K562 (cell line): Measurements from ENCODE around the gene CLCNKB. TPM values are rescaled to one million over a fixed set of nuclear protein-coding genes. Genes with fewer than 3 reads are reported as not detected.
A peak's percentile ranks its signal among the peaks of the same experiment; 100 is the strongest.

ENCODE experiments used
- BDP1 ChIP-seq: IDR thresholded peaks from 3 replicates; pipeline ENCODE4 v1.6.1; 2011; ENCODE audit not compliant: insufficient read length, insufficient read depth
- BRD4 ChIP-seq: fragments of 200-600 bp; sonication (generic); IDR thresholded peaks from 2 replicates; pipeline ENCODE4 v1.6.1; 2017; ENCODE audit warnings: inconsistent platforms
- CREB1 ChIP-seq, 2 experiments: sonication (generic) in 1 of 2; formaldehyde crosslinking in 1 of 2; IDR thresholded peaks; 2 replicates each; pipeline versions ENCODE4 v1.6.1 to v1.8.0; 2012 to 2022; ENCODE audit warnings: inconsistent platforms in 1 of 2, mild to moderate bottlenecking in 1 of 2, missing genetic modification reagents in 1 of 2, moderate library complexity in 1 of 2
- CTCFL ChIP-seq: IDR thresholded peaks from 2 replicates; pipeline ENCODE4 v1.6.1; 2011; ENCODE audit warnings: borderline replicate concordance, low read depth, mild to moderate bottlenecking, moderate library complexity, low read length; ENCODE audit not compliant: insufficient read depth, poor library complexity, severe bottlenecking
- FOXM1 ChIP-seq, 2 experiments: fragments of 450-650 bp in 1 of 2; sonication (generic) in 1 of 2; formaldehyde crosslinking in 1 of 2; IDR thresholded peaks; 2 replicates each; pipeline versions ENCODE4 v1.6.1 to v1.9.0; 2017 to 2022; ENCODE audit warnings: low read depth in 2 of 2, mild to moderate bottlenecking in 2 of 2, missing genetic modification reagents in 1 of 2, moderate library complexity in 1 of 2
- HNRNPH1 ChIP-seq: fragments of 200-400 bp; formaldehyde crosslinking; optimal IDR thresholded peaks from 2 replicates; pipeline ENCODE3; 2017; ENCODE audit warnings: low read depth, mild to moderate bottlenecking, low read length, moderate library complexity
- MAZ ChIP-seq, 2 experiments: fragments of 450-650 bp in 1 of 2; sonication (generic) in 1 of 2; formaldehyde crosslinking; IDR thresholded peaks in 1 of 2; conservative IDR thresholded peaks in 1 of 2; 2 replicates each; pipeline versions ENCODE4 v1.4.0 to v1.5.0; 2020; ENCODE audit warnings: mild to moderate bottlenecking in 1 of 2, missing genetic modification reagents in 1 of 2
- NONO ChIP-seq, 2 experiments: fragments of 200-400 bp in 1 of 2; fragments of 450-650 bp in 1 of 2; formaldehyde crosslinking in 1 of 2; IDR thresholded peaks; 2 replicates each; pipeline ENCODE4 v1.6.1; 2017; ENCODE audit warnings: low read depth in 2 of 2, mild to moderate bottlenecking in 2 of 2, moderate library complexity in 2 of 2, low read length in 1 of 2
- NR2C2 ChIP-seq, 2 experiments: fragments of 200-800 bp in 1 of 2; sonication (Bioruptor generic) in 1 of 2; sonication (generic) in 1 of 2; formaldehyde crosslinking in 1 of 2; IDR thresholded peaks; 2 replicates each; pipeline versions ENCODE4 v1.6.1 to v1.8.0; 2016 to 2022; ENCODE audit warnings: mild to moderate bottlenecking in 1 of 2, missing compliant biosample characterization in 1 of 2, missing genetic modification characterization in 1 of 2, missing genetic modification reagents in 1 of 2
- PHF20 ChIP-seq: fragments of 450-650 bp; IDR thresholded peaks from 2 replicates; pipeline ENCODE4 v1.6.1; 2018; ENCODE audit not compliant: partially characterized antibody
- POLR2G ChIP-seq: fragments of 200-400 bp; formaldehyde crosslinking; IDR thresholded peaks from 2 replicates; pipeline ENCODE4 v1.6.1; 2017; ENCODE audit warnings: low read depth, mild to moderate bottlenecking, antibody characterized with exemption, low read length, moderate library complexity
- RAD21 ChIP-seq, 2 experiments: fragments of 250-450 bp in 1 of 2; fragments of 450-650 bp in 1 of 2; sonication (Bioruptor Pico) in 1 of 2; formaldehyde crosslinking in 1 of 2; IDR thresholded peaks in 1 of 2; conservative IDR thresholded peaks in 1 of 2; 2 replicates each; pipeline versions ENCODE4 v1.4.0 to v1.8.0; 2020 to 2022; ENCODE audit warnings: mild to moderate bottlenecking in 2 of 2, moderate library complexity in 1 of 2
- RCOR1 ChIP-seq, 2 experiments: IDR thresholded peaks; 2 replicates each; pipeline ENCODE4 v1.6.1; 2012; ENCODE audit warnings: low read depth in 2 of 2, low read length in 2 of 2, borderline replicate concordance in 1 of 2, improper control_type of control experiment in 1 of 2
- SREBF2 ChIP-seq: sonication (generic); formaldehyde crosslinking; IDR thresholded peaks from 2 replicates; pipeline ENCODE4 v1.4.0; 2020; ENCODE audit warnings: mild to moderate bottlenecking, missing genetic modification reagents
- YY1 ChIP-seq, 3 experiments: IDR thresholded peaks; 2 replicates each; pipeline ENCODE4 v1.6.1; 2011; ENCODE audit warnings: low read length in 2 of 3, mild to moderate bottlenecking in 2 of 3, moderate library complexity in 2 of 3, borderline replicate concordance in 1 of 3, control low read depth in 1 of 3, low read depth in 1 of 3; ENCODE audit not compliant: insufficient read depth in 3 of 3, insufficient replicate concordance in 2 of 3, control insufficient read depth in 1 of 3, insufficient read length in 1 of 3; ENCODE audit errors: extremely low read depth in 1 of 3
- ZEB2 ChIP-seq: fragments of 450-650 bp; IDR thresholded peaks from 2 replicates; pipeline ENCODE4 v1.6.1; 2016
- ZNF143 ChIP-seq: sonication (generic); formaldehyde crosslinking; IDR thresholded peaks from 2 replicates; pipeline ENCODE4 v1.9.0; 2022; ENCODE audit warnings: mild to moderate bottlenecking, missing genetic modification reagents
- polyA plus RNA-seq, 8 experiments: library from polyadenylated mRNA; depleted of rRNA in 4 of 8; stranded (reverse) in 5 of 8; unstranded in 3 of 8; fragments of >200 nt; fragmentation: Nextera tagmentation in 2 of 8; fragmentation: Illumina TruSeq in 1 of 8; extraction: Ambion mirVana in 2 of 8; extraction: Trizol in 1 of 8; gene quantifications; 2 replicates each; pipeline versions ENCODE4 v1.2.1 to v1.2.3, GENCODE V29; 2011 to 2014; ENCODE audit warnings: inconsistent platforms in 1 of 8, missing spikeins in 1 of 8
- total RNA-seq, 7 experiments: library from RNA; depleted of rRNA in 6 of 7; stranded (reverse); fragments of >200 nt in 6 of 7; fragmentation: Illumina TruSeq in 2 of 7; extraction: Trizol in 2 of 7; gene quantifications; 2 replicates each; pipeline versions ENCODE4 v1.2.1 to v1.2.3, GENCODE V29; 2011 to 2021; ENCODE audit warnings: low replicate concordance in 1 of 7
- TF ChIP-seq, protein P1 (sequence below): sonication (generic); formaldehyde crosslinking; IDR thresholded peaks from 2 replicates; pipeline ENCODE4 v1.8.1; 2023; ENCODE audit warnings: missing genetic modification reagents, mild to moderate bottlenecking, borderline replicate concordance

CLCNKB gene
- total and polyA plus RNA-seq, 9 of the 15 experiments (the other 6 are each of a cell fraction or from before 2014, with no cell fraction given), result 0.08 to 1.7 (median 0.64) TPM

- TF ChIP-seq, protein P1, sequence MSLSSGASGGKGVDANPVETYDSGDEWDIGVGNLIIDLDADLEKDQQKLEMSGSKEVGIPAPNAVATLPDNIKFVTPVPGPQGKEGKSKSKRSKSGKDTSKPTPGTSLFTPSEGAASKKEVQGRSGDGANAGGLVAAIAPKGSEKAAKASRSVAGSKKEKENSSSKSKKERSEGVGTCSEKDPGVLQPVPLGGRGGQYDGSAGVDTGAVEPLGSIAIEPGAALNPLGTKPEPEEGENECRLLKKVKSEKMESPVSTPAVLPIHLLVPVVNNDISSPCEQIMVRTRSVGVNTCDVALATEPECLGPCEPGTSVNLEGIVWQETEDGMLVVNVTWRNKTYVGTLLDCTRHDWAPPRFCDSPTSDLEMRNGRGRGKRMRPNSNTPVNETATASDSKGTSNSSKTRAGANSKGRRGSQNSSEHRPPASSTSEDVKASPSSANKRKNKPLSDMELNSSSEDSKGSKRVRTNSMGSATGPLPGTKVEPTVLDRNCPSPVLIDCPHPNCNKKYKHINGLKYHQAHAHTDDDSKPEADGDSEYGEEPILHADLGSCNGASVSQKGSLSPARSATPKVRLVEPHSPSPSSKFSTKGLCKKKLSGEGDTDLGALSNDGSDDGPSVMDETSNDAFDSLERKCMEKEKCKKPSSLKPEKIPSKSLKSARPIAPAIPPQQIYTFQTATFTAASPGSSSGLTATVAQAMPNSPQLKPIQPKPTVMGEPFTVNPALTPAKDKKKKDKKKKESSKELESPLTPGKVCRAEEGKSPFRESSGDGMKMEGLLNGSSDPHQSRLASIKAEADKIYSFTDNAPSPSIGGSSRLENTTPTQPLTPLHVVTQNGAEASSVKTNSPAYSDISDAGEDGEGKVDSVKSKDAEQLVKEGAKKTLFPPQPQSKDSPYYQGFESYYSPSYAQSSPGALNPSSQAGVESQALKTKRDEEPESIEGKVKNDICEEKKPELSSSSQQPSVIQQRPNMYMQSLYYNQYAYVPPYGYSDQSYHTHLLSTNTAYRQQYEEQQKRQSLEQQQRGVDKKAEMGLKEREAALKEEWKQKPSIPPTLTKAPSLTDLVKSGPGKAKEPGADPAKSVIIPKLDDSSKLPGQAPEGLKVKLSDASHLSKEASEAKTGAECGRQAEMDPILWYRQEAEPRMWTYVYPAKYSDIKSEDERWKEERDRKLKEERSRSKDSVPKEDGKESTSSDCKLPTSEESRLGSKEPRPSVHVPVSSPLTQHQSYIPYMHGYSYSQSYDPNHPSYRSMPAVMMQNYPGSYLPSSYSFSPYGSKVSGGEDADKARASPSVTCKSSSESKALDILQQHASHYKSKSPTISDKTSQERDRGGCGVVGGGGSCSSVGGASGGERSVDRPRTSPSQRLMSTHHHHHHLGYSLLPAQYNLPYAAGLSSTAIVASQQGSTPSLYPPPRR, result no peak
- no peak for TF ChIP-seq NR2C2 (CRISPR knock-in tag; IDR thresholded peaks at IDR 0.05)
- TF ChIP-seq NR2C2 (tag; IDR thresholded peaks at IDR 0.05), result no peak
- TF ChIP-seq FOXM1 (IDR thresholded peaks at IDR 0.05; ENCODE audit: low read depth), result no peak
- peak; percentile 49; the same call in 1 of the 2 replicates for TF ChIP-seq FOXM1 (CRISPR knock-in tag; IDR thresholded peaks at IDR 0.05; ENCODE audit: low read depth)
- no peak for TF ChIP-seq CREB1 (IDR thresholded peaks at IDR 0.05)
- no peak for TF ChIP-seq CREB1 (CRISPR knock-in tag; IDR thresholded peaks at IDR 0.05)
- TF ChIP-seq RAD21 (CRISPR knock-in tag; conservative IDR thresholded peaks at IDR 0.05 in 1 of 2, IDR thresholded peaks at IDR 0.05 in 1 of 2), result peak in 1 of 2 experiments; percentile 37; a peak in 2 of 4 replicates
- 0 out of 2 replicates have a peak, but pooled peaks have one; percentile 46 for TF ChIP-seq ZEB2
- TF ChIP-seq SREBF2 (CRISPR knock-in tag), result no peak
- peak in 1 of 3 experiments; percentile 41 for TF ChIP-seq YY1 (IDR thresholded peaks at IDR 0.05; ENCODE audit: borderline replicate concordance in 1 of 3, control insufficient read depth in 1 of 3, extremely low read depth in 1 of 3, insufficient read depth in 3 of 3, insufficient read length in 1 of 3, insufficient replicate concordance in 2 of 3, low read depth in 1 of 3, low read length in 2 of 3)
- TF ChIP-seq NONO (IDR thresholded peaks at IDR 0.05; ENCODE audit: low read depth in 2 of 2, low read length in 1 of 2), result peak in 1 of 2 experiments; percentile 57; a peak in 2 of 4 replicates
- TF ChIP-seq CTCFL, result peak; percentile 83
- TF ChIP-seq RCOR1 (IDR thresholded peaks at IDR 0.05; ENCODE audit: borderline replicate concordance in 1 of 2, low read depth in 2 of 2, low read length in 2 of 2), result no peak
- TF ChIP-seq BRD4, result no peak
- no peak for TF ChIP-seq ZNF143 (CRISPR knock-in tag)
- peak; percentile 66 for TF ChIP-seq POLR2G
- TF ChIP-seq MAZ (CRISPR knock-in tag; conservative IDR thresholded peaks at IDR 0.05 in 1 of 2, IDR thresholded peaks at IDR 0.05 in 1 of 2), result peak in 1 of 2 experiments; percentile 54; a peak in 1 of 4 replicates
- no peak for TF ChIP-seq HNRNPH1
- TF ChIP-seq BDP1, result no peak
- TF ChIP-seq PHF20, result no peak
Observed at GRCh38 chr1:16073490-16074119, 30.0 kb downstream of the CLCNKB start, which contains the start of gene FAM131C (continued).
